Panc1 (cell line): ENCODE measurements around the gene HRNR.

Source experiments
- POLR2AphosphoS5 ChIP-seq: IDR thresholded peaks from 2 replicates; pipeline ENCODE4 v1.6.1; 2012; ENCODE audit warnings: mild to moderate bottlenecking, low read depth, low read length, moderate library complexity
- SIN3A ChIP-seq: IDR thresholded peaks from 2 replicates; pipeline ENCODE4 v1.6.1; 2012; ENCODE audit warnings: low read depth, mild to moderate bottlenecking, low read length, moderate library complexity, borderline replicate concordance; ENCODE audit not compliant: insufficient read depth
- TF ChIP-seq, protein P1 (sequence below): fragments of 450-650 bp; IDR thresholded peaks from 2 replicates; pipeline ENCODE4 v1.5.1; 2017; ENCODE audit warnings: mild to moderate bottlenecking

DNA sequence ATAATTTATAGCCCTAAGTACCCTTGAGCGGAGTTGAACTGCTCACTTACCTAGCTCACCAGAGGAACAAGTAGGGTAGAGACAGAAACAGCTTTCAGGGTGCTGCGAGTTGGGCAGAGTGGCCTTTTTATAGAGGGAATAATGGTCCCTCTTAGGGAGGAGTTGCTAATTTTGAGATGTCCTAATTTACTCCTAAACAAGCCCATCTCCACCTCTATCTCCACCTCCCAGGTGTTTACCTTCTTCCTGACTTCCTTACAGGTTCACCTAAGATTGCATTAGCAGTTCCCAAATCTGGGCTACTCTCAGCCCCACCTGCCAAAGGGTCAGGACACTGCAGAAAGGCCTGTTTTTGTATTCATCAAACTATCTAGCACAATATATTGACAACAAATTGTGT is at the start of gene HRNR:
- TF ChIP-seq, protein P1, sequence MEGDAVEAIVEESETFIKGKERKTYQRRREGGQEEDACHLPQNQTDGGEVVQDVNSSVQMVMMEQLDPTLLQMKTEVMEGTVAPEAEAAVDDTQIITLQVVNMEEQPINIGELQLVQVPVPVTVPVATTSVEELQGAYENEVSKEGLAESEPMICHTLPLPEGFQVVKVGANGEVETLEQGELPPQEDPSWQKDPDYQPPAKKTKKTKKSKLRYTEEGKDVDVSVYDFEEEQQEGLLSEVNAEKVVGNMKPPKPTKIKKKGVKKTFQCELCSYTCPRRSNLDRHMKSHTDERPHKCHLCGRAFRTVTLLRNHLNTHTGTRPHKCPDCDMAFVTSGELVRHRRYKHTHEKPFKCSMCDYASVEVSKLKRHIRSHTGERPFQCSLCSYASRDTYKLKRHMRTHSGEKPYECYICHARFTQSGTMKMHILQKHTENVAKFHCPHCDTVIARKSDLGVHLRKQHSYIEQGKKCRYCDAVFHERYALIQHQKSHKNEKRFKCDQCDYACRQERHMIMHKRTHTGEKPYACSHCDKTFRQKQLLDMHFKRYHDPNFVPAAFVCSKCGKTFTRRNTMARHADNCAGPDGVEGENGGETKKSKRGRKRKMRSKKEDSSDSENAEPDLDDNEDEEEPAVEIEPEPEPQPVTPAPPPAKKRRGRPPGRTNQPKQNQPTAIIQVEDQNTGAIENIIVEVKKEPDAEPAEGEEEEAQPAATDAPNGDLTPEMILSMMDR: no peak
- TF ChIP-seq SIN3A (no peak), POLR2AphosphoS5 (no peak)
